GM18502 (cell line): ENCODE results near the gene CCT6A.
"Not testable (repeated sequence)": the region's sequence is repeated elsewhere in the genome, so short reads cannot be mapped to it uniquely, and the experiment has no call there.

Source experiments
- ATAC-seq: cut with Tn5 transposase; IDR thresholded peaks from one replicate; pipeline ENCODE4 v1.9.1; 2021; ENCODE audit warnings: mild to moderate bottlenecking; ENCODE audit not compliant: unreplicated experiment, poor library complexity

CCT6A gene

DNA sequence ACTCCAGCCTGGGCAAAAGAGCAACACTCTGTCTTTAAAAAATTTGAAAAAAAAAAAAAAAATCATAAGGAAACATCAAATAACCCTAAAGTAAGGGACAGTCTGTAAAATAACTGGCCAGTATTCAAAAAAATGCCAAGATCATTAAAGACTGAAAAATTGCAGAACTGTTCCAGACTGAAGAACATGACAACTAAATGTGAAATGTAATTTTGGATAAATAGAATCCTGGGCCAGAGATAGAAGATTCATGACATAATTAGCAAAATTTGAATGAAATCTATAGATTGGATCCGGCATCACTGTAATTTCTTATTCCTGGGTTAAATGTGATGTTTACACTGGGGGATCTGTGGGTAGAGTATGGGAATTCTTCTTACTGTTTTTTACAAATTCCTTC is 3.3 kb upstream of the CCT6A start:
- ATAC-seq: no peak

DNA sequence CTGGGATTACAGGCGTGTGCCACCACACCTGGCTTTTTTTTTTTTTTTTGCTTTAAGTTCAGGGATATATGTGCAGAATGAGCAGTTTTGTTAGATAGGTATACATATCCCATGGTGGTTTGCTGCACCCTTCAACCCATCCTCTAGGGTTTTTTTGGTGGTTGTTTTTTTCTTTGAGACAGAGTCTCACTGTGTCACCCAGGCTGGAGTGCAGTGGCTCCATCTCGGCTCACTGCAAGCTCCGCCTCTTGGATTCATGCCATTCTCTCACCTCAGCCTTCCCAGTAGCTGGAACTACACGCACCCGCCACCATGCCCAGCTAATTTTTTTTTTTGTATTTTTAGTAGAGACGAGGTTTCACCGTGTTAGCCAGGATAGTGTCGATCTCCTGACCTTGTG is 2.8 kb upstream of the CCT6A start:
- ATAC-seq: not testable (repeated sequence)

DNA sequence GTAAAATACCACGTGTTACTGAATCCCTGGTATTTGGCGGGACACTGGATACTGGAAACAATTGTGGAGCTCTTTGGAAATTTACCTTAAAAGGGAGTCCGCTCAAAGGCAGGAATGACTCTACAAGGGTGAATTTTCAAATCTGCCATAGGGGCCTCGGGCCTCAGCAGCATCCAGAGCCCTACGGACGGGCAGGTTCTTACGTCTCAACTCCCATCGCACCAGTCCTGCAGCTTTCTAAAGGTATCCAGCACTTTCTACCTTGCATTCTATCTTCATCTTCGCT is 569 bp upstream of the CCT6A start:
- ATAC-seq: no peak

DNA sequence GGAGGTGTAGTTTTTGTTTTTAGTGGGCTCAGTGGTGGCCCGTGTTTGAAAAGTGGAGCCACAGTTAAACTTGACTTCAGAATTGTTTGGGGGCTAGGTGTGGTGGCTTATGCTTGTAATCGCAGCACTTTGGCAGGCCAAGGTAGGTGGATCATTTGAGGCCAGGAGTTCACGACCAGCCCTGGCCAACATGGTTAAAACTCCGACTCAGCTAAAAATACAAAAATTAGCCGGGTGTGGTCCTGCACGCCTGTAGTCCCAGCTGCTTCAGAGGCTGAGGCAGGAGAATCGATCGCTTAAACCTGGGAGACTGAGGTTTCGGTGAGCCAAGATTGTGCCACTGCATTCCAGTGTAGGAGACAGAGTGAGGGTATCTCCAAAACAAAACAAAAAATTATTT is 1.8 kb downstream of the CCT6A start:
- ATAC-seq: no peak

DNA sequence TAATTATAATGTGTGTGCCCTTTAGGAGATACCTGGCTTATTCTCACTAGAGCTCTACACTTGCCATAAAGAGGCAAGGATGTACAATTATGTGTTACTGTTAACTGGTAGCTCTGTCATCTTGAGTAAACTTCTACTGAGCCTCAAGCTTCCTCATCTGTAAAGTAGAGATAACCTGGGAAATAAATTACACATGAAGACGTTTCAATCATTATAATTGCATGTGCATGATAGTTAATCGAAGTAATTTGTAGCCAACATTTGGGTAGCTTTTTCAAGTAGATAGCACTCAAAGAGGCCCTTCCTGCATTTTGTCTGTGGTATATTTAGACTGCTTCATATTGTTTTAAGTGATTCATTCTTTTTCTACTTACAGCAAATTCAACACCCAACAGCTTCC is 2.4 kb downstream of the CCT6A start:
- ATAC-seq: no peak

DNA sequence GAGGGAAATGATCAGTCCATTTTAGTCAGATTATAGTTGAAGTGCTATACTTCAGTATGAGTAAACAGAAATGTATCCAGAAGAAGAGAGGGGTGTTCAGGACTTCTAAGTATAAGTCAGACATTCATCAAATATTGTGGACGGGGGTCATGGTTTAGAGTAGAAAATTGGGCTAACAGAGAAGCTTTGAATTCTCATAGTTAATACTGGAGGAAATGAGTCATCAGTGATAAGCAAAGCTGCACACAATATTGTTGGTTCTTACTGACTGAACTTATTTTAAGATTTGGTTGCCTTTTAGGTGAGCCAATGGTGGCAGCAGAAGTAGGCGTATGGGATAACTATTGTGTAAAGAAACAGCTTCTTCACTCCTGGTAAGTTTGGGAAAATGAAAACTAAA is 10.8 kb downstream of the CCT6A start:
- no peak for ATAC-seq

DNA sequence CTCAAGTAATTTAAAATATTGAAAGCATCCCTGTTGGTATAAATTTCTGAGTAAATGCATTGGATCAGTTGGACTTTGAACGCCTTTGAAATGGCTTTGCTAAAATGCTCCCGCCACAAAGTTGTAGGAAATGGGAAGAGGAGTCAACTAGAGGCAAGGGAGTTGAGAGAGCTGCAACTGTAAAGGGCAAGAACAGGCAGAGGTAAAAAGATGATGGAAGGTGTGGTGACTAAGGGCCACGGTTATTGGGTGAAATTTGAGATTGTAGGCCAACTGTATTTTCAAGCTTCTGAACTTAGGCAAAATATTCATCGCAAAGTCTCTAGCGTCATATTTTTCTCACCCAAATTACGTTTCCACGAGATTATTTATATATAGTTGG is 11.9 kb downstream of the CCT6A start:
- ATAC-seq: no peak

DNA sequence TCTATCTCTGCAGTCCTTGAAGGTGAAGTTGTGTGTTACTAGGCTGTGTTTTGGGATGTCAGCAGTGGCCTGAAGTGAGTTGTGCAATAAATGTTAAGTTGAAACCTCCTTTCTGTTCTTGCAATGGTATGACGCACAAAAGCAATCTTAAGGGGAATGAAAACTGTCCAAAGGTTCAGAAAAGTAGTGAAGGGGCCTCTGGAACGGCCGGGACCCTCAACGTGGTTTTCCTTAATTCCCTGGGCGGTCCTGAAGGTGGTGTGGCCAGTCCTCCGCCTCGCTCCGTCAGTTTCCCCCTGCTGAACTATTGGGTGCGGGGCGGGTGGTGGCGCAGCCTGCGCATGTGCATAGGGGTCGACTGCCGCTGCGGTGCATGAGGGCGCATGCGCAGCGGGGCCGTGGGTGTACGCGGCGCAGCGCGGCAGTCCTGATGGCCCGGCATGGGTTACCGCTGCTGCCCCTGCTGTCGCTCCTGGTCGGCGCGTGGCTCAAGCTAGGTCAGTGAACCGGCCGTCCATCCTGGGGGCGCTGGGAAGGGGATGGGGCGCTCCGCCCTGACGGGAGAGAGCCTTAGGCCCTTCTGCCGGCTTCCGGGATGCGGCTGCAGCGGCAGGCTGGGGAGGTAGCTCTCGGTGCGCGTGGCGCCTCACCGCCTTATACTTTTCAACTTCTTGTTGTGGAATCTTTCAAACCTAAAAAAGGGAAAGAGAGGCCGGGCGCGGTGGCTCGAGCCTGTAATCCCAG is 12.5 kb downstream of the CCT6A start, which contains the start of gene SUMF2:
TSS of gene SUMF2 (plus strand) at position 405 of the 744 bp plus-strand sequence. CDS start at position 431, 26 bp downstream.
- ATAC-seq: peak; percentile 87

DNA sequence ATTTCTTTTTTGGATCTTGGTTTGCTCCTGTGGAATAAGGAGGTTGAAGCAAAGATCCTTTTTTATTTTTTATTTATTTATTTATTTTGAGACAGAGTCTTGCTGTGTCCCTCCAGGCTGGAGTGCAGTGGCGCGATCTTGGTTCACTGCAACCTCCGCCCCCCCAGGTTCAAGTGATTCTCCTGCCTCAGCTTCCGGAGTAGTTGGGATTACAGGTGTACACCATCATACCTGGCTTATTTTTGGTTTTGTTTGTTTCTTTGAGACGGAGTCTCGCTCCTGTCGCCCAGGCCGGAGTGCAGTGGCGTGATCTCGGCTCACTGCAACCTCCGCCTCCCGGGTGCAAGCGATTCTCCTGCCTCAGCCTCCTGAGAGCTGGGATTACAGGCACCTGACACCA is 14.8 kb downstream of the CCT6A start:
- not testable (repeated sequence) for ATAC-seq

DNA sequence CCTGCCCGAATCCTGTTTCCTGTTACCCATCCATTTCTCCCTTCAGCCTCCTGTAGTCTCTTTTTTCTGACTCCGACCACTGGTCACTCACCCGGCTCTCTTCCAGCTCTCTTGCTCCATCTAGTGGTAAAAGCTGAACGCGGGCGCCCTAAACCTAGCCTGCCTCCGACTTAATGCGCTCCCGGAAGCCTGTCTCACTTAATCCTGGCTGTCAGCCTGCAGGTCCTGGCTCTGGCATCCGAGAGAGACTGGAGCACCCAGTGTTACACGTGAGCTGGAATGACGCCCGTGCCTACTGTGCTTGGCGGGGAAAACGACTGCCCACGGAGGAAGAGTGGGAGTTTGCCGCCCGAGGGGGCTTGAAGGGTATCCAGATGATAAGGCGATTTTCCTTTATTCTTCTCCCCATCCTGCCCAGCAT is 22.8 kb downstream of the CCT6A start:
- ATAC-seq: peak; percentile 91

DNA sequence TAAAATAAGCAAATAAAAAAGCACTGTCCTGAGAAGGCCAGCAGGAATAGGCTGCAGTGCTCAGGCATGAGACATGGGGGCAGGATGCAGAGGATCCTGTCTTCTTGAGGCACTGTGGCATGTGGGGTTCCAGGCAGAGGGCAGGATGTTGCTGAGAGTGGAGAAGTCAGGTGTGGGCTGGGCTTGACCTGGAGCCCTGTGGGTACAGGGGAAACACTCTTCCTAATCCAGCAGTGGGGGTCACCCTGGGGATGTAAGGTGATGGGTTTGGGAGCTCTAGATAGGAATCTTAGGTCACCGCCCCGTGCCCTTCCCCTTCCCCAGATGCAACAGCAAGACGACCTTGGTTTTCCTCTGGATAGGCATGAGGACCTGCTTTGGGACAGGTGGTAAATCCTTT is 26.1 kb downstream of the CCT6A start:
- ATAC-seq: no peak

DNA sequence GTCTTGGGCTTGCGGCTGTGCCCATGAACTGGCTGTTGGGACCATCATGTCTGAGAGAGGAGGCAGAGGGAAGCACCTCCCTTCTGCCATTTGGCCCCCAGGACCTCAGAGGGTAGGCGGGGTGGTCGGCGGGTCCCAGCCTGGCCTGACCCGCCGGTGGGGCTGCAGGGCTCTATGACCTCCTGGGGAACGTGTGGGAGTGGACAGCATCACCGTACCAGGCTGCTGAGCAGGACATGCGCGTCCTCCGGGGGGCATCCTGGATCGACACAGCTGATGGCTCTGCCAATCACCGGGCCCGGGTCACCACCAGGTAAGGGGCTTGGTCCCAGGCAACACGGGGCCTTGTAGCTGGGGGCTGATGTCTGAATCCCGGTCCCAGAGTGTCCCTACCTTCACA is 26.6 kb downstream of the CCT6A start:
- ATAC-seq: no peak

DNA sequence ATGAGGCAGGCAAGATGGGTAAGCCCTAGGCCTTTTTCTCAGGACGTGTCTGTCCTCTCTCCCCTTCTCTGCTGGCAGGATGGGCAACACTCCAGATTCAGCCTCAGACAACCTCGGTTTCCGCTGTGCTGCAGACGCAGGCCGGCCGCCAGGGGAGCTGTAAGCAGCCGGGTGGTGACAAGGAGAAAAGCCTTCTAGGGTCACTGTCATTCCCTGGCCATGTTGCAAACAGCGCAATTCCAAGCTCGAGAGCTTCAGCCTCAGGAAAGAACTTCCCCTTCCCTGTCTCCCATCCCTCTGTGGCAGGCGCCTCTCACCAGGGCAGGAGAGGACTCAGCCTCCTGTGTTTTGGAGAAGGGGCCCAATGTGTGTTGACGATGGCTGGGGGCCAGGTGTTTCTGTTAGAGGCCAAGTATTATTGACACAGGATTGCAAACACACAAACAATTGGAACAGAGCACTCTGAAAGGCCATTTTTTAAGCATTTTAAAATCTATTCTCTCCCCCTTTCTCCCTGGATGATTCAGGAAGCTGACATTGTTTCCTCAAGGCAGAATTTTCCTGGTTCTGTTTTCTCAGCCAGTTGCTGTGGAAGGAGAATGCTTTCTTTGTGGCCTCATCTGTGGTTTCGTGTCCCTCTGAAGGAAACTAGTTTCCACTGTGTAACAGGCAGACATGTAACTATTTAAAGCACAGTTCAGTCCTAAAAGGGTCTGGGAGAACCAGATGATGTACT is 28.1 kb downstream of the CCT6A start:
- ATAC-seq: no peak

DNA sequence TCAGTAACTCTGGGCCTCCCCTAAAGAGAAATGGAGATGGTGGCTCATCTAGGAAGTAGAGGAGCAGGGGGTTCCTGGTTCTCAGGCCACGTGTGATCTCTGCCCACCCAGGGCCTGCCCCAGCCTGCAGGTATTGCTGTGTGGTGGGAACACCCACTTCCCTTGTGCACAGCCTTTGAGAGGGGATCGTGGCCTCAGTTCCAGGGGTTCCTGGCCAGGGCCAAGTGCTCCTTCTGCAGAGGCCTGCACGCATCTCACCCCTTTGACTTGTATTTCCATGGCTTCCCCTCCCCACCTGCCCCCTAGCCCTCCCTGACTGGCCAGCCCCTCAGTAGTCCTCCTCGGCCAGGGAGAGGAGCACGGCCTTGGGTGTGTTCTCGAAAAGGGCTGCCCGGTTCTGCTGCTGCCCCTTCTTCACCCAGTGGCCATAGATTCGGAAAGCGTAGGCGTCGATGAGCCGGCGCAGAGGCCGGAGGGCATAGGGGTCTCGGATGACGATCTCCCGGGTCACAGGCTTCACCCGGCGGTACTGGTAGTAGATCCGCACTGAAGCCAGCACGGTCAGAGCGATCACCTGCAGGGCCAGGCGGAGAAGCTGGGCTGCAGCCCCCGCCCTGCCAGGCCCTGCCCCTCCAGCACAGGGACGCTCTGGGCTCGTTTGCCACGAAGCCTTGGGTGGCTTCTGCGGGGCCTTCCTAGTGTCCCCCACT is 29.3 kb downstream of the CCT6A start:
- ATAC-seq: not testable (repeated sequence)

DNA sequence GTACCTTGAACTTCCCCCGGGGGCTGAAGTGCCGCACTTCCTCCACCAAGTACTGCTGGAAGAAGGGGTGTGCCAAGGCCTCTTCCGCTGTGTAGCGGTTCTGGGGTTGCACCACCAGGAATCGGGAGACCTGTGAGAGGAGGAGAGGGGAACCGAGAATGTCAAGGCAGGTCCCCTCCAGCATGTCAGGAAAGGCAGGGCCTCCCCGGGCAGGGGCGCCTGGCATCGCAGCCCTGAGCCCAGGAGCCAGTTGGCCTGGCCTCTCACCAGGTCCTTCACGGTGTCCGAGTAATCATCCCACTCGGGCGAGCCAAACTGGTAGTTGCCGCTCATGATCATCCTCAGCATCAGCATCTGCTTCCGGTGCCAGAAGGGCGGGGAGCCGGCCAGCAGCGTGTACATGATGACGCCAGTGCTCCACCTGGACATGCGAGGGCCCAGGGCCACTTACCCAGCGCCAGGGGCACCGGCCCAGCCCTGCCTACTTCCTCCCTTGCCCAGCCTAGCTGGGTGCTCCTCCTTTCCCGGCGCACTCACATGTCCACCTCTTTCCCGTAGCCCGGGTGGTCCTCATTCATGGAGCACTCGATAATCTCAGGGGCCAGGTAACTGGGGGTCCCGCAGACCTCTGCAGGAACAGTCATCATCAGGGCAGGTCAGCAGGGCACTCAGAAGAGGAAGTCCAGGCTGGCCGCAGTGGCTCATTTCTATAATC is 30.2 kb downstream of the CCT6A start:
- no peak for ATAC-seq

DNA sequence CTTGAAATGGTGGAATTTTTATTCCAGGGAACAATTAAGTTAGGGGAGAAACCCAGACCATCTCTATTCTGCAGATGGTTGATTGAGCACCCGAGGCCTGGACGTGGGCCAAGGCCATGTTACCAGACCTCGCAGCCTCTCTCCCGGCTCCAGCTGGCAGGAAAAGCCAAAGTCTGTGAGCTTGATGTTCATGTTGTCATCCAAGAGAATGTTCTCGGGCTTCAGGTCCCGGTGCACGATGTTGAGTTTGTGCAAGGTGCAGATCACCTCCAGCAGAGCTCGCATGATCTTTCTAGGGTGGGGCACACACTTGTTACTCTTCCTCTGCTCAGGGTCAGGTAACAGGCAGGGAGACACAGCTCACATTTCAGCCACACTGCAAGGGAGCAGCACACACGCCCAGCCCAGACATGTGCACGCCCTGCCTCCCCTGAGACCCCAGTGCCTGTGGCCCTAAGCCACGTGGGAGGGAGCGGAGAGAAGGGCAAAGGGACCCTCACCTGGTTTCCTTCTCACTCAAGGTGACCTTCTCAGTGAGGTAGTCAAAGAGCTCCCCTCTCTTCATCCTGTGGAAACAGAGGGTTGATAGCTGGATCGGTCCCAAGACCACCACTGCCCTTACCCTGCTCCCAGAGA is 31.7 kb downstream of the CCT6A start:
- ATAC-seq: no peak

DNA sequence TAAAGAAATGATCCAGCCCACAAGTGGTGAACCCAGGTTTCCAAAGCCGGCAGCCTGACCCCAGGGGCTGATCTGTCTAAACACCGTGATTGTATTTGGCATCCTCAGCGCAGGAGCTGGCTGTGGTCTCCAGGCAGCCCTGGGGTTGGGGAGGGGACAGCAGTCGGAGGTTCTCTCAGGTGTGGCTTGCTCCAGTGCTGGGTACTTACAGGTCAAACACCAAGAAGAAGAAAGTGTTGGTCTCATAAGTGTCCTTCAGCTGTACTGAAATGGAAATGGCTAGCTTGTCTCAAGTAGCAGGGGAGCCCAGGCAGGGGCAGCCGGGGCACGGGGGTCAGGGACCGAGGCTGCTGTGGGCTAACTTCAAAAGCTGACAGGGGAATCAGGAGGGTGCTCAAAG is 35.2 kb downstream of the CCT6A start:
- no peak for ATAC-seq

DNA sequence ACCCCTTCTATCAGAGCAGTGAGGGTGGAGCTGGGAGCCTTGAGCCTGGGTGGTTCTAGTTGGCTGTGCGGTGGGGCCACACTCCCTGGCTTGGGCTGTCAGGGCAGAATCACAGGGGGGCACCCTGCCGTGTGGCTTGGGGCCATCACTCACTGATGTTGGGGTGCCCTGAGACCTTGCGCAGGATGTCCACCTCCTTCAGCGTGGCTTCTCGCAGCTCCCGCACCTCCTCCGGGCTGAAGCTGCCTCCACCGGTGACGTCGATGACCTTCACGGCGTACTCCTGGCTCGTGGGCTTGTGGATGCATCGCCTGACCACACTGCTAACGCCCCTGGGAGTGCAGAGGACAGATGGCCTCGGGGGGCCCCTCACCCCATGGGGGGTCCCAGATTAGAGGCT is 35.9 kb downstream of the CCT6A start:
- ATAC-seq: no peak

DNA sequence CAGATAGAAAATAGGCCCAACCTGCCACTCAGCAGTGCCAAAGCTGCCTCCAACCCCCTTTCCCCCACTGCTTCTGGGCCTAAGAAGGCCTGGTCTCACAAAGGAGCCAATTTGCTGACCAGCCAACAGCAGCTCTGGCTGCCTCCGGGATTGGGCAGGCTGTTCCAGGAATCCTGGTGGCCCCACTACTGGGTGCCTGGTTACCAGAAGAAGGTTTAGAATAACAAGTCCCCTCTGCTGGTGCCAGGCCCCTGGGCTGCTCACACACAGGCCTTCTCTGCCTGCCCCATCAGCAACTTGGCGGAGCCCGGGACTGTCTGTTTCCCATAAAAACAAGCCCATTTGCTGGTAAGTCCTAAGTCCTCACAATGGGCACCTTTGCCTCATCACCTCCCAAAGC is 40.0 kb downstream of the CCT6A start:
- ATAC-seq: no peak

DNA sequence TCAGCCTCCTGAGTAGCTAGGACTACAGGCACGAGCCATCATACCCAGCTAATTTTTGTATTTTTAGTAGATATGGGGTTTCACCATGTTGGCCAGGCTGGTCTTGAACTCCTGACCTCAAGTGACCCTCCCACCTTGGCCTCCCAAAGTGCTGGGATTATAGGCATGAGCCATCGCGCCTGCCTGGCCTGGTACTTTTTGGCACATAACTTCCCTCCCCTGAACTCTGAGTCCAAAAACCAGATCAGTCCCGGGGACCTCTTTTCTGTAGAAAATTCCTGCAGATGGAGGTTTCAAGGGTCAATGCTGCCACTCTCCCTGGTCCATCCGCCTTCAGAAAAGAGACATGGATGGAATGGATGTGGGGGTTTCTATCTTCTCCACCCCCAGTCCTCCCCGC is 40.8 kb downstream of the CCT6A start:
- not testable (repeated sequence) for ATAC-seq
